NCI-H526 (cell line): ENCODE data around the gene GPR119.
"Not testable (repeated sequence)": the region's sequence is repeated elsewhere in the genome, so short reads cannot be mapped to it uniquely, and the experiment has no call there.

Source experiments
- DNase-seq, 2 experiments: peaks; one replicate each; lab custom pipeline; 2025; lab: John Stamatoyannopoulos, UW

The GPR119 gene

GRCh38 chrX:130385520-130385919, at the start of gene GPR119:
Gene GPR119 (minus strand): TSS chrX:130385674. CDS start chrX:130385447, 227 bp downstream.
- DNase-seq: no peak

GRCh38 chrX:130429236-130429635, 43.8 kb upstream of the GPR119 start:
- DNase-seq: not testable (repeated sequence)

- DNase-seq: no peak
These were observed 41.1 kb upstream of the GPR119 start for GRCh38 chrX:130426531-130426930.

- DNase-seq: no peak
These were observed 33.8 kb upstream of the GPR119 start for GRCh38 chrX:130419263-130419662.

- no peak for DNase-seq
These were observed 33.3 kb upstream of the GPR119 start for GRCh38 chrX:130418740-130419139.

GRCh38 chrX:130418066-130418465, 32.6 kb upstream of the GPR119 start:
- no peak for DNase-seq

- DNase-seq: no peak
These were observed 31.3 kb upstream of the GPR119 start for GRCh38 chrX:130416785-130417184.

GRCh38 chrX:130415201-130415600, 29.7 kb upstream of the GPR119 start:
- no peak for DNase-seq

GRCh38 chrX:130414800-130415199, 29.3 kb upstream of the GPR119 start:
- DNase-seq: no peak

GRCh38 chrX:130413415-130413814, 27.9 kb upstream of the GPR119 start:
- no peak for DNase-seq

GRCh38 chrX:130402208-130402684, 16.8 kb upstream of the GPR119 start:
- no peak for DNase-seq

GRCh38 chrX:130401415-130402207, 16.1 kb upstream of the GPR119 start, which contains the start of gene RBMX2:
Gene RBMX2 (plus strand): TSS chrX:130401987. CDS start chrX:130402033, 46 bp downstream.
- DNase-seq: peak; percentile 25 to 84

GRCh38 chrX:130395341-130395740, 9.9 kb upstream of the GPR119 start:
- no peak for DNase-seq

GRCh38 chrX:130393451-130394074, 8.1 kb upstream of the GPR119 start:
- DNase-seq: peak; percentile 40 to 65

- DNase-seq: no peak
These were observed 934 bp upstream of the GPR119 start for GRCh38 chrX:130386408-130386808.

GRCh38 chrX:130378024-130378669, 7.3 kb downstream of the GPR119 start:
- DNase-seq: no peak

GRCh38 chrX:130376077-130376476, 9.4 kb downstream of the GPR119 start:
- no peak for DNase-seq

GRCh38 chrX:130352050-130352449, 33.4 kb downstream of the GPR119 start:
- DNase-seq: not testable (repeated sequence)

- DNase-seq: no peak
These were observed 33.9 kb downstream of the GPR119 start for GRCh38 chrX:130351567-130351966.

- no peak for DNase-seq
These were observed 38.2 kb downstream of the GPR119 start for GRCh38 chrX:130347321-130347720.

GRCh38 chrX:130343411-130343810, 42.1 kb downstream of the GPR119 start:
- DNase-seq: no peak

- no peak for DNase-seq
These were observed 45.2 kb downstream of the GPR119 start for GRCh38 chrX:130340271-130340670.
